ELR (cell line): Measurements from ENCODE around the gene EVPL.
"Not testable (repeated sequence)": the region's sequence is repeated elsewhere in the genome, so short reads cannot be mapped to it uniquely, and the experiment has no call there.

Experiments used
- DNase-seq: peaks from one replicate; pipeline ENCODE4 v3.0.0-alpha.2; 2015; ENCODE audit warnings: low read depth

The EVPL gene

GRCh38 chr17:76048025-76048605, 21.0 kb upstream of the EVPL start:
- DNase-seq = no peak

DNA sequence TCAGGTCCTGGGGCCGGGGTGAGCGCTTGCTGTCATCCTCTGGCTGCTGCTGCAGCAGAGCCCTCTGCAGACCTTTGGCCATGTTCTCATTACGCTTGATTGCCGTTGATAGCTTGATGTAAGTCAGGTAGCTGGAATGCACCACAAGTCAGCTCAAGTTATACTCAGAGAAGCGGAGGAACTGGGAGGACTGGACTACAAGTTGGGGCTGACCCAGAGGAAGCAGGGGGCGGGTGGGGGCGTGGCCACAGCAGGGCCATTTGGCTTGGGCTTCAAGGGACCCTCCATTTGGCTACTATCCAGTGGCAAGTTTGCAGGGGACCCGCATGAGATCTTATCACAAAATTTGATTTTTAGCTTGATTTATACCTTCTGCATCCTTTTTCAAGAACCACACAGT, 19.0 kb upstream of the EVPL start:
- no peak for DNase-seq

GRCh38 chr17:76044475-76045007, 17.4 kb upstream of the EVPL start:
- DNase-seq = not testable (repeated sequence)

DNA sequence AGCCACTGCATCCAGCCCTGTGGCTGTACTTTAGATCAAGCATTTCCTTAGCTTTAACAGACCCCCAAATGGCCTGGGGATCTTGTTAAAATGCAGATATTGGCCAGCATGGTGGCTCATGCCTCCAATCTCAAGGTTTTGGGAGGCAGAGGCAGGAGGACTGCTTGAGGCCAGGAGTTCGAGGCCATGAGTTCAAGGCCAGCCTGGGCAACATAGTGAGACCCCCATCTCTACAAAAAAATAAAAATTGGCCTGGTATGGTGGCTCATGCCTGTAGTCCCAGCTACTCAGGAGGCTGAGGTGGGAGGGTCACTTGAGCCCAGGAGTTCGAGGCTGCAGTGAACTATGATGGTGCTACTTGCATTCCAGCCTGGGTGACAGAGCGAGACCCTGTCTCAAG, 15.8 kb upstream of the EVPL start:
- not testable (repeated sequence) for DNase-seq

- DNase-seq = no peak
These were observed 13.3 kb upstream of the EVPL start for GRCh38 chr17:76040376-76040775.

- no peak for DNase-seq
These were observed 12.0 kb upstream of the EVPL start for GRCh38 chr17:76039121-76039520.

DNA sequence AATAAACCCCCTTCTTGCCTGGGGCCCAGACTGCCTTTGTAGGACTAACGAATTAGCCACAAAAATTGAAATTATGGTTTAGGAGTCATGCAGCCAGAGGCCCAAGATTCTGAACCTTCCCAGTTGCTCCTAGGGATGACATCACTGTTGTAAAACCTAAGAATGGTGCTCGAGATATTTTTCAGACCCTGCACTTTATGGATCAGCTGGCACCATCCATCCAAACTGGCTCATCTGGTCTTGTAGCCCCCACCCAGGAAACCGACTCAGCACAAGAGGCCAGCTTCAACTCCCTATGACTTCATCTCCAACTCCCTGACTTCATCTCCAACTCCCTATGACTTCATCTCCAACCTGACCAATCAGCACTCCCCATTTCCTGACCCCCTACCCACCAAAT, 10.9 kb upstream of the EVPL start:
- no peak for DNase-seq

GRCh38 chr17:76036497-76037261, 9.6 kb upstream of the EVPL start:
- no peak for DNase-seq

GRCh38 chr17:76034428-76035350, 7.6 kb upstream of the EVPL start:
- no peak for DNase-seq

GRCh38 chr17:76033139-76033538, 6.0 kb upstream of the EVPL start:
- no peak for DNase-seq

- no peak for DNase-seq
These were observed 5.6 kb upstream of the EVPL start for GRCh38 chr17:76032780-76033108.

DNA sequence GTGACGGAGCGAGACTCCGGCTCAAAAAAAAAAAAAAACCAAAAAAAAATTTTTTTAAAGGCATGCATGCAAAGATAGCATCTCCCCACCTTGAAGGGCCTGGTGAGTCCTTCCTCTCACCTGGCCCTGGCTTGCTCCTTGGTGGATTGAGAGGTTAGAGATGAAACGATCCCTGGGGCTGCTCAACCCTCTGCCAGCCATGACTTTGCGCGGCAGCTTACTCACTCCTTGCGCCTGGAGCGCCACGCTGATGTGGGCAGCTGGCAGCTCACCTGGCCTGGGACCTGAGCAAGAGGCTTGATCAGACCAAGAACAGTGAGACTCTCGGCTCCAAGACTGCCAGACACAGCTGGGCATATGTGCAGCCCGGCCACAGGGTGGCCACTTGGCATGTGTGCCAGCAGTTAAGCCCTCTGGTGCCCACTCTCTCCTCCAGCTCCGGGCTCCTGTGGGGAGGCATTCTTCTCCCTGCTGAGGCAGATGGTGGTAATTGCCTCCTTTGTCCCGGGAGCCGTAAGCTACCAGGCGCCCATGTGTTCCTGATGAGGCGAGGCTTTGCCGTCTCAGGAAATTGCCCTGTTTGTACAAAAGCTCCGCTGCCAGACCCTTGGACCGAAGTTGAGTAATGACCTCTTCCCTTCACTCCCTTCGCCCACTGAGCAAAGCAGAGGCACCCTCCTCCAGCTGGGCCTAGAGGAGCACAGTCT, 5.1 kb upstream of the EVPL start:
- no peak for DNase-seq

GRCh38 chr17:76026714-76027158, 370 bp downstream of the EVPL start:
- no peak for DNase-seq

- no peak for DNase-seq
These were observed 1.8 kb downstream of the EVPL start for GRCh38 chr17:76025294-76025693.

- DNase-seq = no peak
These were observed 2.8 kb downstream of the EVPL start for GRCh38 chr17:76024353-76024752.

GRCh38 chr17:76023900-76024237, 3.2 kb downstream of the EVPL start:
- DNase-seq = no peak

DNA sequence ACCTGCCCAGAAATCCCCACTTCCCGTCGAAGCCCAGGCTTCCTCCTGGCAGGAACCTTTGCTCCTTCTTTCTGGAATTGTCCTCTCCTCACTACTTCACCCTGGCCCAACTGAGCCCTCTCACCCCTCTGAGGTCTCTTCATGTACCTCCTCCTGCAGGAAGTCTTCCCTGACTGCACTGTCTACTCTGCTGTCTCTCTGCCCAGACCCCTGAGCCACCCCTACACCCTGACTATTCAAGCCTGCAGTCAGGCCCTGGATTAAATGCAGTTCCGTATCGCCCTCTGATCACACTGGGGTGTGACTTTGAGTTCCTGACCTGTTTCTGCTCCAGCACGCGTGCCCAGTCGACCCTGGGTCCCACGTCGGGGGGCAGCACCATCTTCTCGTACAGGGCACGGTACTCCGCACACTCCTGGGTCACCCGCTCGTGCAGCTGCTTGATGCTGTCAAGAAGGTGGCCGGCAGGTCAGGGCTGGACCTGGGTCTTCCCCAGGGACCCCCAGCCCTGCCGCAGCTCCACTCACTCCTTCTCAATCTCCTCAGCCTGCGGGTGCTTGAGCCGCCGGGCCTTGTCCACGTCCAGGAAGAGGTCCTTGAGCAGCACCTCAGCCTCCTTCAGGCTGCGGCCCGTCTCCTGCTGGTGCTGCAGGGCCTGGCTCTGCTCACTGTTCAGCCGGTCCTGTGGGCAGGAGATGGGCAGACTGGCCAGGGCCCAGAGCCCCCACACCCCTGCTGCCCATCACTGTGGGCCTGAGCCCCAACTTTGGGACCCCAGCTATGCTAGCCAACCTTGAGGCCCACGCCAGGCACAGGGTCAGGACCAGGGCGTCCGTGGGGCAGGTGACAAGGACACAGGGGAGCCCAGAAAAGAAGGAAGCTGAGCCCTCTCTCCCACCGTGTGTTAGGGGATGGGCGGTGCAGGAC, 3.9 kb downstream of the EVPL start:
- DNase-seq = no peak

DNA sequence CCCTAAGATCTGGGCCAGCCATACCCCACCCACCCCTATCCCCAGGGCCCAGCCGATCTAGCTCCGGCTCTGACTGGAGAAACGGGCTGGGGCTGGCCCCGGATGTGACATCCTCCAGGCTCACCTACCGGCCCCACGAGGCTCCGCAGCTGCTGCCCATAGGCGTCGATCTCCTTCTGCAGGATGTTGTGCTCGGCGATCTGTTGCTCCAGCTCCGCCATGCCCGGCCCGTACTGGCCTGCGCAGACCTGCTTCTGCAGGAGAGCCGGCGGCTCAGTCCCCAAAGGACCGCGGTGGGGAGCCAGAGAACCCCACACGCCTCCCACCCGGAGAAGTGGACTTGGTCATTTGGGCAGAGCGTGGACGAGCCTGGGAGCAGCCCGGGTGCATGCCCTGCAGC, 4.8 kb downstream of the EVPL start:
- DNase-seq = no peak

GRCh38 chr17:76019833-76020467, 7.2 kb downstream of the EVPL start:
- no peak for DNase-seq

- DNase-seq = no peak
These were observed 8.3 kb downstream of the EVPL start for GRCh38 chr17:76018801-76019200.

DNA sequence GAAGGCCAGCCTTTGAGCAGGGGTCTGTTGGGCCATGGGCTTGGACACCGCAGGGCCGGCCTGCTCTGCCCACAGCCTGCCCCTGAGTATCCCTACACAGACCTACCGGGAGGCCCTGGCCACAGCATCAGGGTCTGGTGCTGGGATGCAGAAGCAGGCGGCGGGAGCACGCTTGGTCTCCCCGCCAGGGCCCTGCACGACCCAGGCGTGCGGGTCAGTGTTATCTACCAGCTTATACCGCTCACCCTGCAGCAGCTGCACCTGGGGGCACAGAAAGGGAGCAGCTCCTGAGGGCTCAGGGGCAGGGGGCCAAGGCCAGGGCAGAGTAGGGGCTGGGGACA, 8.8 kb downstream of the EVPL start:
- no peak for DNase-seq
